H1 (cell line): ENCODE results near the gene PIP5K1B. TPM values are rescaled to one million over a fixed set of nuclear protein-coding genes. Genes with fewer than 3 reads are reported as not detected.

Experiments
- CTCF ChIA-PET: fragments of 300-600 bp; sonication (Branson Sonifier 250); formaldehyde crosslinking; loops from one replicate; lab custom pipeline; 2021; ENCODE audit not compliant: partially characterized antibody; lab: Charles Lee
- POLR2A ChIA-PET: fragments of 300-600 bp; sonication (Branson Sonifier 250); formaldehyde crosslinking; loops from one replicate; lab custom pipeline; 2021; ENCODE audit warnings: inconsistent platforms; ENCODE audit not compliant: partially characterized antibody; lab: Charles Lee
- DNase-seq, 2 experiments: peaks; one replicate each; pipeline versions ENCODE4 v3.0.0 to v3.0.0-alpha.2; 2010 to 2022; ENCODE audit warnings: low spot score in 2 of 2, low read depth in 1 of 2, mixed read lengths in 1 of 2
- FAIRE-seq: peaks from 2 replicates; lab custom pipeline; 2011; peaks lifted over from hg19 to GRCh38; lab: Jason Lieb, UNC
- H2AFZ ChIP-seq: 2 replicates; pipeline ENCODE4 v1.8.1; 2012; ENCODE audit warnings: low read length, inconsistent platforms
- H2AK5ac ChIP-seq: 2 replicates; pipeline ENCODE4 v1.6.1; 2013; ENCODE audit warnings: low read depth, low read length
- H2BK120ac ChIP-seq: replicated peaks from 2 replicates; pipeline ENCODE3; 2013; ENCODE audit warnings: low read depth, low read length, inconsistent platforms
- H2BK12ac ChIP-seq: 2 replicates; pipeline ENCODE4 v1.6.1; 2013; ENCODE audit warnings: low read depth, low read length
- H2BK15ac ChIP-seq: 2 replicates; pipeline ENCODE4 v1.6.1; 2013; ENCODE audit warnings: low read length
- H2BK20ac ChIP-seq: 2 replicates; pipeline ENCODE4 v1.6.1; 2013; ENCODE audit warnings: low read length
- H2BK5ac ChIP-seq: 2 replicates; pipeline ENCODE4 v1.6.1; 2013; ENCODE audit warnings: low read depth, low read length
- H3K14ac ChIP-seq: 2 replicates; pipeline ENCODE4 v1.6.1; 2013; ENCODE audit warnings: inconsistent platforms; ENCODE audit not compliant: insufficient read length
- H3K18ac ChIP-seq: 2 replicates; pipeline ENCODE4 v1.6.1; 2013; ENCODE audit warnings: low read length; ENCODE audit errors: extremely low read depth
- H3K23ac ChIP-seq: 2 replicates; pipeline ENCODE4 v1.6.1; 2013; ENCODE audit warnings: inconsistent platforms; ENCODE audit not compliant: insufficient read length
- H3K23me2 ChIP-seq: 2 replicates; pipeline ENCODE4 v1.6.1; 2013; ENCODE audit warnings: low read depth, low read length
- H3K27ac ChIP-seq: 2 replicates; pipeline ENCODE4 v1.6.1; 2011; ENCODE audit warnings: low read depth, low read length, inconsistent platforms
- H3K27me3 ChIP-seq, 4 experiments: replicated peaks in 1 of 4; 1 replicate in 1 of 4; 2 replicates in 3 of 4; pipeline versions ENCODE4 v1.6.1 to v1.8.1; 2011 to 2013; ENCODE audit warnings: low read length in 3 of 4, mild to moderate bottlenecking in 3 of 4, inconsistent platforms in 2 of 4, mixed read lengths in 2 of 4, moderate library complexity in 1 of 4; ENCODE audit not compliant: control insufficient read depth in 3 of 4, insufficient read depth in 3 of 4; ENCODE audit errors: extremely low read depth in 1 of 4
- H3K36me3 ChIP-seq, 4 experiments: 2 replicates each; pipeline versions ENCODE4 v1.6.1 to v1.8.1; 2011 to 2013; ENCODE audit warnings: mild to moderate bottlenecking in 4 of 4, low read length in 3 of 4, moderate library complexity in 2 of 4, control low read depth in 1 of 4, inconsistent platforms in 1 of 4; ENCODE audit not compliant: insufficient read depth in 4 of 4, control insufficient read depth in 2 of 4
- H3K4ac ChIP-seq: replicated peaks from 2 replicates; pipeline ENCODE3; 2013; ENCODE audit warnings: low read length, low read depth, mixed read lengths, inconsistent platforms; ENCODE audit not compliant: insufficient read length
- H3K4me1 ChIP-seq, 4 experiments: replicated peaks in 1 of 4; 1 replicate in 1 of 4; 2 replicates in 3 of 4; pipeline versions ENCODE4 v1.6.1 to v1.8.1; 2011 to 2013; ENCODE audit warnings: low read length in 3 of 4, inconsistent platforms in 2 of 4, mixed read lengths in 1 of 4; ENCODE audit not compliant: insufficient read depth in 4 of 4, control insufficient read depth in 3 of 4
- H3K4me2 ChIP-seq, 2 experiments: 2 replicates each; pipeline versions ENCODE4 v1.6.1 to v1.8.1; 2011 to 2013; ENCODE audit warnings: low read depth in 2 of 2, low read length in 2 of 2, control low read depth in 1 of 2, inconsistent platforms in 1 of 2, mild to moderate bottlenecking in 1 of 2; ENCODE audit not compliant: insufficient read depth in 1 of 2
- H3K4me3 ChIP-seq, 4 experiments: fragments of 200-600, 300-600 bp in 1 of 4; sonication (generic), shearing (Covaris generic), sonication (Bioruptor Twin) in 1 of 4; 2 replicates each; pipeline versions ENCODE4 v1.5.1 to v1.8.1; 2011 to 2016; ENCODE audit warnings: low read length in 4 of 4, low read depth in 3 of 4, control low read depth in 2 of 4, inconsistent platforms in 2 of 4, mild to moderate bottlenecking in 2 of 4, mixed read lengths in 1 of 4, moderate library complexity in 1 of 4; ENCODE audit not compliant: insufficient read depth in 2 of 4; ENCODE audit errors: extremely low read depth in 1 of 4
- H3K56ac ChIP-seq: replicated peaks from 2 replicates; pipeline ENCODE3; 2013; ENCODE audit warnings: low read depth, mild to moderate bottlenecking, mixed read lengths, low read length, inconsistent platforms; ENCODE audit not compliant: insufficient read length
- H3K79me1 ChIP-seq: 2 replicates; pipeline ENCODE4 v1.6.1; 2013; ENCODE audit warnings: low read depth, low read length, control low read depth
- H3K79me2 ChIP-seq, 2 experiments: 2 replicates each; pipeline versions ENCODE4 v1.6.1 to v1.8.1; 2012 to 2013; ENCODE audit warnings: low read length in 2 of 2, mild to moderate bottlenecking in 2 of 2, inconsistent platforms in 1 of 2; ENCODE audit not compliant: insufficient read depth in 2 of 2, control insufficient read depth in 1 of 2
- H3K9ac ChIP-seq, 4 experiments: replicated peaks in 1 of 4; 1 replicate in 1 of 4; 2 replicates in 3 of 4; pipeline versions ENCODE4 v1.6.1 to v1.8.1; 2011 to 2013; ENCODE audit warnings: low read depth in 3 of 4, low read length in 3 of 4, control low read depth in 2 of 4, mild to moderate bottlenecking in 2 of 4, moderate library complexity in 2 of 4, inconsistent platforms in 1 of 4; ENCODE audit errors: extremely low read depth in 1 of 4
- H3K9me3 ChIP-seq, 2 experiments: 2 replicates each; pipeline versions ENCODE4 v1.6.1 to v1.8.1; 2012 to 2013; ENCODE audit warnings: mild to moderate bottlenecking in 2 of 2, moderate library complexity in 2 of 2, control low read depth in 1 of 2, inconsistent platforms in 1 of 2, low read depth in 1 of 2, low read length in 1 of 2, mixed read lengths in 1 of 2; ENCODE audit not compliant: insufficient read depth in 2 of 2
- H4K20me1 ChIP-seq, 2 experiments: replicated peaks in 1 of 2; 2 replicates each; pipeline versions ENCODE3 to v1.8.1; 2011 to 2013; ENCODE audit warnings: inconsistent platforms in 2 of 2, low read length in 2 of 2, mild to moderate bottlenecking in 1 of 2; ENCODE audit not compliant: insufficient read depth in 2 of 2, control insufficient read depth in 1 of 2
- H4K5ac ChIP-seq: 2 replicates; pipeline ENCODE4 v1.6.1; 2013; ENCODE audit warnings: low read length, low read depth, mixed read lengths, inconsistent platforms; ENCODE audit not compliant: insufficient read length
- H4K8ac ChIP-seq: 2 replicates; pipeline ENCODE4 v1.8.0; 2013; ENCODE audit warnings: mild to moderate bottlenecking, moderate library complexity, low read length, inconsistent platforms; ENCODE audit not compliant: insufficient read depth; ENCODE audit errors: extremely low read depth
- H4K91ac ChIP-seq: replicated peaks from 2 replicates; pipeline ENCODE3; 2013; ENCODE audit warnings: low read length, mixed read lengths, inconsistent platforms; ENCODE audit not compliant: insufficient read length
- CBX5 ChIP-seq: fragments of 300-800, 300-1000 bp; sonication (generic); IDR thresholded peaks from 2 replicates; pipeline ENCODE4 v1.7.1; 2016; ENCODE audit warnings: antibody characterized with exemption, low read length, low read depth
- CTBP2 ChIP-seq: IDR thresholded peaks from 2 replicates; pipeline ENCODE4 v1.7.0; 2011; ENCODE audit warnings: borderline replicate concordance, mild to moderate bottlenecking, moderate library complexity, mixed read lengths, low read length; ENCODE audit not compliant: insufficient read depth, insufficient read length
- E2F6 ChIP-seq: IDR thresholded peaks from 2 replicates; pipeline ENCODE4 v1.6.1; 2012; ENCODE audit warnings: inconsistent platforms
- JUND ChIP-seq: IDR thresholded peaks from 2 replicates; pipeline ENCODE4 v1.6.1; 2011; ENCODE audit warnings: mild to moderate bottlenecking, improper control_type of control experiment, low read length
- KDM5A ChIP-seq: fragments of 200-600 bp; IDR thresholded peaks from 2 replicates; pipeline ENCODE4 v1.7.1; 2012; ENCODE audit warnings: mild to moderate bottlenecking, low read length, inconsistent platforms, mixed read lengths
- NRF1 ChIP-seq: IDR thresholded peaks from 2 replicates; pipeline ENCODE4 v1.6.1; 2011; ENCODE audit warnings: mild to moderate bottlenecking, low read depth, low read length, improper control_type of control experiment
- RNF2 ChIP-seq: fragments of 200-900, 300-1000 bp; sonication (generic); IDR thresholded peaks from 2 replicates; pipeline ENCODE4 v1.7.1; 2016; ENCODE audit warnings: borderline replicate concordance, low read depth, mild to moderate bottlenecking, antibody characterized with exemption, low read length; ENCODE audit not compliant: poor library complexity, severe bottlenecking; ENCODE audit errors: missing control alignments
- SP4 ChIP-seq: IDR thresholded peaks from 2 replicates; pipeline ENCODE4 v1.6.1; 2012; ENCODE audit warnings: low read length, inconsistent platforms
- SRF ChIP-seq: IDR thresholded peaks from 2 replicates; pipeline ENCODE4 v1.6.1; 2011; ENCODE audit warnings: mild to moderate bottlenecking, low read depth, low read length, moderate library complexity
- TAF1 ChIP-seq: IDR thresholded peaks from 2 replicates; pipeline ENCODE4 v1.6.1; 2011; ENCODE audit warnings: mild to moderate bottlenecking, low read depth, low read length
- USF2 ChIP-seq: IDR thresholded peaks from 2 replicates; pipeline ENCODE4 v1.6.1; 2011; ENCODE audit warnings: low read length, improper control_type of control experiment
- WGBS, 2 experiments: shearing (Covaris generic) in 1 of 2; methylation state at CpG; one replicate each; pipeline versions ENCODE4 v1.1.6 to v1.1.7; 2013 to 2015; ENCODE audit warnings: low lambda C conversion rate in 2 of 2, mixed read lengths in 2 of 2, inconsistent platforms in 1 of 2, low coverage in 1 of 2, missing lambda C conversion rate in 1 of 2; ENCODE audit not compliant: insufficient replicate concordance in 2 of 2, insufficient coverage in 1 of 2, insufficient read length in 1 of 2; ENCODE audit errors: extremely low coverage in 1 of 2, missing lambda C conversion rate in 1 of 2; 5-methylcytosine and 5-hydroxymethylcytosine counted together
- polyA plus RNA-seq, 7 experiments: library from polyadenylated mRNA; depleted of rRNA in 3 of 7; stranded (reverse) in 5 of 7; unstranded in 2 of 7; fragments of >200 nt in 5 of 7; fragments of 200-250 nt in 2 of 7; gene quantifications; 1 replicate in 5 of 7; 2 replicates in 1 of 7; 4 replicates in 1 of 7; pipeline versions ENCODE4 v1.2.1 to v1.2.3, GENCODE V29; 2011 to 2013; ENCODE audit warnings: missing spikeins in 2 of 7, mixed read lengths in 2 of 7
- total RNA-seq: library from RNA; stranded (reverse); fragmentation: NEBNext Ultra II Directional; extraction: Animal tissue kit (Norgen Biotek cat#: 25700); gene quantifications from 2 replicates; pipeline ENCODE4 v1.2.1, GENCODE V29; 2021

Gene PIP5K1B
- total and polyA plus RNA-seq, 2 of the 8 experiments (the other 6 are each of a cell fraction or from before 2014, with no cell fraction given), result 4.7 to 7.7 TPM

- no peak overlapping the region for H4K5ac ChIP-seq
- ChIA-PET POLR2A (no interaction called here), CTCF (interaction anchor here (0.9 kb wide), 1 partner anchor 261 kb away, joined by 3 read pairs; no protein-coding TSS in a partner anchor)
- no peak overlapping the region for H4K8ac ChIP-seq
- no peaks in the 10 kb centered on the region for H3K79me2 ChIP-seq
- no peaks in the 10 kb centered on the region for H3K23me2 ChIP-seq
- FAIRE-seq (no peak), DNase-seq (no peak)
- H2BK5ac ChIP-seq, result no peak overlapping the region
- no peaks in the 10 kb centered on the region for H3K9me3 ChIP-seq
- no peak overlapping the region for H3K27ac ChIP-seq
- H3K56ac ChIP-seq, result no peak overlapping the region
- H2BK120ac ChIP-seq, result no peak overlapping the region
- no peaks in the 10 kb centered on the region; the same call in 1 of the 2 replicates for H3K79me1 ChIP-seq
- H2BK15ac ChIP-seq, result no peak overlapping the region
- H3K23ac ChIP-seq, result no peak overlapping the region
- no peaks in the 10 kb centered on the region for H3K36me3 ChIP-seq
- no peak overlapping the region for H2BK12ac ChIP-seq
- no peak overlapping the region for H2BK20ac ChIP-seq
- H3K4me3 ChIP-seq, result no peak overlapping the region
- H3K4ac ChIP-seq, result no peak overlapping the region
- no peak overlapping the region for H3K18ac ChIP-seq
- H3K4me1 ChIP-seq, result peaks cover 0 to 5% (median under 1%) of the 10 kb centered on the region in 4 experiments; a peak in 4 of 7 replicates
- no peaks in the 10 kb centered on the region for H3K27me3 ChIP-seq
- no peak overlapping the region for H3K9ac ChIP-seq
- H2AFZ ChIP-seq, result no peak overlapping the region
- no peak overlapping the region for H2AK5ac ChIP-seq
- H4K91ac ChIP-seq, result no peak overlapping the region
- no peak overlapping the region for H3K4me2 ChIP-seq
- H4K20me1 ChIP-seq, result no peaks in the 10 kb centered on the region
- no peak overlapping the region for H3K14ac ChIP-seq
- WGBS, 2 experiments, result 90% methylated on average over 3 of the region's 3 CpGs; no CpG with 5 or more reads in 1 of the 2 experiments
- no peak for TF ChIP-seq SP4
- TF ChIP-seq USF2, result no peak
- TF ChIP-seq CBX5, result no peak
- no peak for TF ChIP-seq SRF
- TF ChIP-seq KDM5A, result no peak
- no peak for TF ChIP-seq CTBP2
- no peak for TF ChIP-seq TAF1
- TF ChIP-seq NRF1, result no peak
- no peak for TF ChIP-seq JUND
- TF ChIP-seq RNF2, result no peak
- no peak for TF ChIP-seq E2F6
Measured at GRCh38 chr9:68741704-68742332, 36.8 kb downstream of the PIP5K1B start.
